Erythroblast (primary cell): ENCODE results near the gene UQCRC2.

Source experiments
- GATA1 ChIP-seq: IDR thresholded peaks from 2 replicates; pipeline ENCODE4 v1.6.1; 2011; ENCODE audit warnings: low read depth, mild to moderate bottlenecking, control low read depth, low read length, moderate library complexity
- POLR2A ChIP-seq: IDR thresholded peaks from 2 replicates; pipeline ENCODE4 v1.6.1; 2011; ENCODE audit warnings: mild to moderate bottlenecking, low read length

GRCh38 chr16:21989751-21990150 is 36.6 kb downstream of the UQCRC2 start:
- no peak for TF ChIP-seq POLR2A
- TF ChIP-seq GATA1 = no peak
